Suprapubic skin (tissue), 4 donors: ENCODE results near the gene PVALB. TPM values are rescaled to one million over a fixed set of nuclear protein-coding genes. Genes with fewer than 3 reads are reported as not detected.

ENCODE experiments used
- DNase-seq, 2 donors: peaks; one replicate each; pipeline ENCODE4 v3.0.0-alpha.2; 2019; ENCODE audit warnings: low spot score in 2 of 2
- H3K27ac ChIP-seq: fragments of 200-600 bp; sonication (generic); one replicate; pipeline ENCODE4 v1.5.1; 2019
- H3K27me3 ChIP-seq: fragments of 200-600 bp; sonication (generic); one replicate; pipeline ENCODE4 v1.5.1; 2019
- H3K36me3 ChIP-seq: fragments of 200-600 bp; sonication (generic); one replicate; pipeline ENCODE4 v1.5.1; 2019
- H3K4me1 ChIP-seq: fragments of 200-600 bp; sonication (generic); one replicate; pipeline ENCODE4 v1.5.1; 2019
- H3K4me3 ChIP-seq: fragments of 200-600 bp; sonication (generic); one replicate; pipeline ENCODE4 v1.5.1; 2019; ENCODE audit warnings: mild to moderate bottlenecking
- H3K9me3 ChIP-seq: fragments of 200-600 bp; sonication (generic); one replicate; pipeline ENCODE4 v1.5.1; 2019
- EP300 ChIP-seq: sonication (generic); formaldehyde crosslinking; IDR thresholded peaks from one replicate; pipeline ENCODE4 v1.6.1; 2017; ENCODE audit warnings: antibody characterized with exemption
- POLR2A ChIP-seq, 2 donors: fragments of 450-650 bp; IDR thresholded peaks; one replicate each; pipeline ENCODE4 v1.6.1; 2017; ENCODE audit warnings: antibody characterized with exemption in 2 of 2, mild to moderate bottlenecking in 2 of 2, moderate library complexity in 2 of 2
- POLR2AphosphoS5 ChIP-seq, 3 donors: sonication (generic); formaldehyde crosslinking; IDR thresholded peaks; one replicate each; pipeline ENCODE4 v1.6.1; 2017; ENCODE audit warnings: antibody characterized with exemption in 3 of 3
- WGBS: methylation state at CpG from one replicate; pipeline ENCODE4 v1.1.5; 2018; 5-methylcytosine and 5-hydroxymethylcytosine counted together
- total RNA-seq, 4 donors: library from RNA; depleted of rRNA; stranded (reverse); fragments of >200 nt; gene quantifications; one replicate each; pipeline ENCODE4 v1.1.0, GENCODE V29; 2016
- TF ChIP-seq, protein P1 (sequence below), 2 donors: fragments of 200-600 bp in 1 of 2; fragments of 450-650 bp in 1 of 2; sonication (generic) in 1 of 2; IDR thresholded peaks; one replicate each; pipeline ENCODE4 v1.5.1; 2016 to 2019; ENCODE audit warnings: antibody characterized with exemption in 2 of 2, mild to moderate bottlenecking in 1 of 2, moderate library complexity in 1 of 2

Gene PVALB
- total RNA-seq, 4 donors from 2014 or later, result not detected

DNA sequence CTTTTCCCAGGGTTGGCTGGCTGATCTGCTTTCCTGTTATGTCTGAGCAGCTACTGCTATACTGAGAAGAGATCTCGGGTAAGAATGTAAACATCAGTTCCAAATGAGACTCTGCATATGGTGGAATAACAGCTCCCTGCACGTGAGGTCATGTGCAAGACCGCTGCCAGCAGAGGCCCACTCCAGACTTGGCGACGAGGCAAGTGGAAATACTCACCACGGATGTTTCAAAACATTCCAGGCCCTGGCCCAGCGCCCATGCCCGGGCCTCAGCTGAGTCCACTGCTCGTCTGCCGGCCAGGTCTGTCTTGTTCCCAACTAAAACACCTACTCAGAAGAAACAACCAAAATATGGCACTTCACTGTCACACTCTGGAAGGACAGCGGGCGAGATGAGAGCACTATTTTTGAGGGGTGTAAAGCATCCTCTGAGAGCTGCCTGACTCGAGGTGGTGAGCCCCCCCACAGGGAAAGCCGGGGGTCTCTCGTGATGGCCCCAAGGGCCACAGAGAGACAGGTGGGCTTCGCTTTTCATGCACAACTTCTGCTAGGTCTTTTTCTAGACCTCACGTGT lies 54.1 kb downstream of the PVALB start:
- Histone ChIP-seq H3K4me1 (peaks cover 11% of the 10 kb centered on the region), H3K27ac (no peak overlapping the region), H3K36me3 (peaks cover 17% of the 10 kb centered on the region), H3K4me3 (no peak overlapping the region), H3K9me3 (no peaks in the 10 kb centered on the region), H3K27me3 (no peaks in the 10 kb centered on the region)
- WGBS, result 79% methylated on average over 14 of the region's 17 CpGs
- TF ChIP-seq POLR2AphosphoS5 (IDR thresholded peaks at IDR 0.05), result no peak
- TF ChIP-seq EP300, result no peak
- TF ChIP-seq, protein P1, sequence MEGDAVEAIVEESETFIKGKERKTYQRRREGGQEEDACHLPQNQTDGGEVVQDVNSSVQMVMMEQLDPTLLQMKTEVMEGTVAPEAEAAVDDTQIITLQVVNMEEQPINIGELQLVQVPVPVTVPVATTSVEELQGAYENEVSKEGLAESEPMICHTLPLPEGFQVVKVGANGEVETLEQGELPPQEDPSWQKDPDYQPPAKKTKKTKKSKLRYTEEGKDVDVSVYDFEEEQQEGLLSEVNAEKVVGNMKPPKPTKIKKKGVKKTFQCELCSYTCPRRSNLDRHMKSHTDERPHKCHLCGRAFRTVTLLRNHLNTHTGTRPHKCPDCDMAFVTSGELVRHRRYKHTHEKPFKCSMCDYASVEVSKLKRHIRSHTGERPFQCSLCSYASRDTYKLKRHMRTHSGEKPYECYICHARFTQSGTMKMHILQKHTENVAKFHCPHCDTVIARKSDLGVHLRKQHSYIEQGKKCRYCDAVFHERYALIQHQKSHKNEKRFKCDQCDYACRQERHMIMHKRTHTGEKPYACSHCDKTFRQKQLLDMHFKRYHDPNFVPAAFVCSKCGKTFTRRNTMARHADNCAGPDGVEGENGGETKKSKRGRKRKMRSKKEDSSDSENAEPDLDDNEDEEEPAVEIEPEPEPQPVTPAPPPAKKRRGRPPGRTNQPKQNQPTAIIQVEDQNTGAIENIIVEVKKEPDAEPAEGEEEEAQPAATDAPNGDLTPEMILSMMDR (IDR thresholded peaks at IDR 0.05), result no peak
- no peak for TF ChIP-seq POLR2A (IDR thresholded peaks at IDR 0.05)
- DNase-seq, result peak; percentile 39 to 45

- Histone ChIP-seq H3K36me3 (peaks cover 16% of the 10 kb centered on the region), H3K27me3 (no peaks in the 10 kb centered on the region), H3K4me3 (no peak overlapping the region), H3K4me1 (peaks cover 11% of the 10 kb centered on the region), H3K27ac (no peak overlapping the region), H3K9me3 (no peaks in the 10 kb centered on the region)
- TF ChIP-seq, protein P1 (IDR thresholded peaks at IDR 0.05), result no peak
- no peak for TF ChIP-seq POLR2AphosphoS5 (IDR thresholded peaks at IDR 0.05)
- no peak for TF ChIP-seq POLR2A (IDR thresholded peaks at IDR 0.05)
- no peak for TF ChIP-seq EP300
- 90% methylated on average over 9 of the region's 10 CpGs for WGBS
- peak; percentile 31 to 71 for DNase-seq
Observed at GRCh38 chr22:36761553-36762240, 55.1 kb downstream of the PVALB start.

GRCh38 chr22:36760786-36761185 lies 56.0 kb downstream of the PVALB start:
- TF ChIP-seq POLR2A (IDR thresholded peaks at IDR 0.05), result no peak
- TF ChIP-seq, protein P1 (IDR thresholded peaks at IDR 0.05), result no peak
- no peak for TF ChIP-seq EP300
- TF ChIP-seq POLR2AphosphoS5 (IDR thresholded peaks at IDR 0.05), result no peak
- Histone ChIP-seq H3K27me3 (peaks cover 7% of the 10 kb centered on the region), H3K36me3 (peaks cover 7% of the 10 kb centered on the region), H3K4me3 (no peak overlapping the region), H3K27ac (no peak overlapping the region), H3K9me3 (no peaks in the 10 kb centered on the region), H3K4me1 (peaks cover 11% of the 10 kb centered on the region)
- 85% methylated on average over 11 of the region's 11 CpGs for WGBS
- DNase-seq, result peak; percentile 27 to 45

GRCh38 chr22:36759481-36760159 lies 57.2 kb downstream of the PVALB start:
- peaks cover 13% of the 10 kb centered on the region for H3K27me3 ChIP-seq
- WGBS, result 71% methylated on average over 19 of the region's 19 CpGs
- H3K4me3 ChIP-seq, result no peak overlapping the region
- H3K36me3 ChIP-seq, result no peaks in the 10 kb centered on the region
- H3K27ac ChIP-seq, result no peak overlapping the region
- peak; percentile 25 to 48 for DNase-seq
- no peaks in the 10 kb centered on the region for H3K9me3 ChIP-seq
- peaks cover 11% of the 10 kb centered on the region for H3K4me1 ChIP-seq
- TF ChIP-seq POLR2AphosphoS5 (IDR thresholded peaks at IDR 0.05) (no peak), EP300 (no peak), POLR2A (IDR thresholded peaks at IDR 0.05) (no peak)
- TF ChIP-seq, protein P1 (IDR thresholded peaks at IDR 0.05), result no peak

GRCh38 chr22:36758792-36759271 lies 58.0 kb downstream of the PVALB start:
- no peaks in the 10 kb centered on the region for H3K36me3 ChIP-seq
- no peak overlapping the region for H3K4me3 ChIP-seq
- WGBS, result 79% methylated on average over 10 of the region's 15 CpGs
- TF ChIP-seq POLR2A (IDR thresholded peaks at IDR 0.05) (no peak), EP300 (no peak), POLR2AphosphoS5 (IDR thresholded peaks at IDR 0.05) (no peak)
- TF ChIP-seq, protein P1 (IDR thresholded peaks at IDR 0.05), result no peak
- no peaks in the 10 kb centered on the region for H3K9me3 ChIP-seq
- H3K27ac ChIP-seq, result no peak overlapping the region
- peaks cover 20% of the 10 kb centered on the region for H3K27me3 ChIP-seq
- H3K4me1 ChIP-seq, result peaks cover 7% of the 10 kb centered on the region
- DNase-seq, result peak; percentile 50 to 67
